NCI-H2227 treated with DMSO at 0.1 percent for 48 hours (cell line): ENCODE data around the gene ZC4H2.
A peak's percentile ranks its signal among the peaks of the same experiment; 100 is the strongest.
"Not testable (repeated sequence)": the region's sequence is repeated elsewhere in the genome, so short reads cannot be mapped to it uniquely, and the experiment has no call there.

Experiments used
- DNase-seq: peaks from one replicate; lab custom pipeline; 2025; lab: John Stamatoyannopoulos, UW

Gene ZC4H2, protein sequence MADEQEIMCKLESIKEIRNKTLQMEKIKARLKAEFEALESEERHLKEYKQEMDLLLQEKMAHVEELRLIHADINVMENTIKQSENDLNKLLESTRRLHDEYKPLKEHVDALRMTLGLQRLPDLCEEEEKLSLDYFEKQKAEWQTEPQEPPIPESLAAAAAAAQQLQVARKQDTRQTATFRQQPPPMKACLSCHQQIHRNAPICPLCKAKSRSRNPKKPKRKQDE

GRCh38 chrX:64975989-64976672 lies at the start of gene ZC4H2:
Gene ZC4H2, minus strand, starts transcription at chrX:64976450. Its CDS starts 73 bp downstream, at chrX:64976377.
- DNase-seq, result peak; percentile 84

GRCh38 chrX:65017451-65017850 lies 41.2 kb upstream of the ZC4H2 start:
- DNase-seq, result no peak

DNA sequence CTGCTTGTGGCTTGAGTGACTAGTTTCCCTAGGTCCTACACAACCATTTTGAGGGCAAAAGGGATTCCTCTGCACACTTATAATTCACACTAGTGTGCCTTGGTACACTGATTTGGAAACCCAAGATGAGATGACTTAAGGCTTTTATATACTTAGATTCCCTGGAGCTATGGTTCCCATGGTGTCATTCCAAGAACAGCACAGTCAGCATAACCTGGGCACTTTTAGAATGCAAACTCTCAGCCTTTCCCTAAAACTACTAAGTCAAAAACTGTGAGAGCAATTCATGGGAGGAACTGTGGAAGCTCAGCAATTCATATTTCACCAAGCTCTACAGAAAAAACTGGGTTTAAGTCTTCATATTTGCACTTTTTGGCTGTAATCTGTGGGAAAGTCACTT lies 38.0 kb upstream of the ZC4H2 start:
- DNase-seq, result no peak

DNA sequence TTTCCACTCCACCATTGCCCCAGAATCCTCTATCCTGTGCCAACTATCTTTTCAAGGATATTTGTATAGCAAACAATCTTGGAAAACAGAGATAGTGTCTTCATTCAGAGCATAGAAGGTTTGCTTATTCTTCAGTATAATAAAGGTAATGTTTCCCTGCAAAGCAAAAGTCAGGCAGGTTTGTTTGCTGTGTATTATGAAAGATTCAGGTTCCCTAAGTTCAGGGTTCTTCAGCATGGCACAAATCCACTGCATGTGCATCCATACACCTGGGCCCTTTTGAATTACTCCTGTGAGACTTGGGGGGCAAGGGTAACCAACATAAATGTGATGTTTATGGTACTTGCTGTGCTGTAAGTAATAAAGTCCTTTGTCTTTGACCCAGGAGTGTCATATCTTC lies 33.2 kb upstream of the ZC4H2 start:
- DNase-seq, result no peak

DNA sequence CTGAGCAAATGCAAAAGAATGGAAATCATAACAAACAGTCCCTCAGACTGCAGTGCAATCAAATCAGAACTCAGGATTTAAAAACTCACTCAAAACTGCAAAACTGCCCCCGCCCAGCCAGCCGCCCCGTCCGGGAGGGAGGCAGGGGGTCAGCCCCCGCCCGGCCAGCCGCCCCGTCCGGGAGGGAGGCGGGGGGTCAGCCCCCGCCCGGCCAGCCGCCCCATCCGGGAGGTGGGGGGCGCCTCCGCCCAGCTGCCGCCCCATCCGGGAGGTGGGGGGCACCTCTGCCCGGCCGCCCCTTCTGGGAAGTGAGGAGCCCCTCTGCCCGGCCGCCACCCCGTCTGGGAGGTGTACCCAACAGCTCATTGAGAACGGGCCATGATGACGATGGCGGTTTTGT lies 26.0 kb upstream of the ZC4H2 start:
- not testable (repeated sequence) for DNase-seq

DNA sequence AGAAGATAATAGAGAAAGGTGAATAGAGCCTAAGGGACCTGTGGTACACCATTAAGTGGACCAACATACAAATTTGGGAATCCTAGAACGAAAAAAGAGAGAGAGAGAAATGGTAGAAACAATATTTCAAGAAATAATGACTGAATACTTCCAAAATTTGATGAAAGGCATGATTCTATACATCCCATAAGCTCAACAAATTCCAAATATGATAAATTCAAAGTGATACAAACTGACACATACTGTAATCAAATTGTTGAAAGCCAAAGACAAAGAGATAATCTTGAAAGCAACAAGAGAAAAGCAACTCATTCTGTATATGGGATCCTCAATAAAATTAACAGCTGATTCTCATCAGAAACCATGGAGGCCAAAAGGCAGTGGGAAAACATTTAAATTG lies 20.6 kb upstream of the ZC4H2 start:
- DNase-seq, result no peak

DNA sequence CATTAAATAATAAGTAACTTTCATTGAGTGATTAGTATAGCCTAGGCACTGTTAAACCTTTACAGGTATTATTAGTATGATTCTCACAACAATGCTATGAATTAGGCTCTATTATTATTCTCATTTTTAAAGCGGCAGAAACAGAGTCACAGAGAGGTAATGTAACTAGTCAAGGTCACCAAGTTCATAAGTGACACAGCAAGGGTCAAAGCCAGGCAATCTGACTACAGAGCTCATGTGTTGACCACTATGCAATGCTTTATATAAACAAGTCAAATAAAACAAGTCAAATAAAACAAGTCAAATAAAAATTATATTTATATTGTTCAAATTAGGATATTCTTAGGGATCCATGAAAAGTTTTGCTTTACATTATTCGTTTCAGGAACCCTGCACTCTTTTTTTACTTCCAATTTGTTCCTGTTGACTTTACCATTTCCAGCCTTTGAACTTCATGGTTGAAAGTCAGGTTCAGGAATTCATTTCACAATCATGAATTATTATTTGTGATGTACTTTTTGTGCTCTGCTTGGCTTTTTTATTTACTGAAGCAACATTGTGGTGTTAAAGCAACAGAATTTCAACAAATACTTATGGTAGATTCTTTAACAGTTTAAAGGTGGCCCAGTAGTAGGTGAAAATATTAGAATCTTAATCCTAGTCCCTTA lies 18.0 kb upstream of the ZC4H2 start:
- DNase-seq, result no peak

DNA sequence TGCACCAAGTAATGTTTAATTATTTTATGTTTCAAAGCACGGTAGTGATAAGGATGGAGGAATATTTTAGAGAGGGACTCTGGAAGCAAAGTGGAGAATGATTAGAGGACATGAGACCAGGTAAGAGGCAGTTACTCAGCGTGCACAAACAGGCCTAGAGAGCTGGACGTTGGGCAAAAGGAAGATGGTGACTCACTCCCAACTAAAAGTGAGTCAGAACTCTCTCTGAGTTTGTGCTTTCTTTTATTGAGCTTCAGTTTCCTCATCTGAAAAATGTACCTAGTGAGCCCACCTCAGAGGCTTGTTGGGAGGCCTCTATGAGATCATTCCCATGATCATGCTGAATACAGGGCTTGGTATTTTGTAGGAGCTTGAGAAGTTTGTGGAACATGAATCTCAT lies 1.6 kb upstream of the ZC4H2 start:
- DNase-seq, result no peak

DNA sequence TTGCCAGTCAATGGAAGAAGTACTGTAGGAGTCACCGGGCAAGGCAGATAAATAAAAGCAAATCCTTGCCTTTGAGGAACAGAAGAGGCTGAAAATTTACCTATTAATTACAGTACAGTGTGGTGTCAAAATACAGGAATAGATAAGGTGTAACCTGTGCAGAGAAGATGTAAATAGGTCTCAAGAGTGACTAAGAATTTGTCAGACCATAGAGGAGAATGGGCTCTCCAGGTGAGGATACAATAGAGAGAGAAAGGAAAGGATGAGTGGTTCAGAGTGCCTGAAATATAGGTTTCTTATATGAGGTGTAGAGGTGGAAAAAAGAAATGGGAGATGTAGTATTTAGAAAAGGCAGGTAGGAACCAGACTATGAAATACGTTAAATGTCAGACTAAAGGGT lies 801 bp upstream of the ZC4H2 start:
- DNase-seq, result no peak

DNA sequence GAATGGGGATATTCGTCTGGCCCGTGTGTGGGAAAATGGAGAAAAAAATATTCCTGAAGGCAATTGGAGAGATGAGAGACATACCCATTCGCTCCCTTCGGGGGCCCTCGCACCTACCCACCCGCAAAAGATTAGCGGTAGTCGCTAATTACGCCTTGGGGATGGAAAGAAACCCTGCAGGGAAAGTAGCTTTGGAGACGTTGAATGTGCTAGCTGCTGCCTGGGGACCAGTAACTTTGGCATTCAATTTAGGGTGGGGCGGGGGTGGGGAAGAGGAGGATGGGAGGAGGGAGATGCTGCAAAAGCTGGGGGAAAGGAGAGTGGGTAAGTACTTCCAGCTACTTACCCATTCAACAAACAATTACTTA lies 407 bp upstream of the ZC4H2 start:
- no peak for DNase-seq

DNA sequence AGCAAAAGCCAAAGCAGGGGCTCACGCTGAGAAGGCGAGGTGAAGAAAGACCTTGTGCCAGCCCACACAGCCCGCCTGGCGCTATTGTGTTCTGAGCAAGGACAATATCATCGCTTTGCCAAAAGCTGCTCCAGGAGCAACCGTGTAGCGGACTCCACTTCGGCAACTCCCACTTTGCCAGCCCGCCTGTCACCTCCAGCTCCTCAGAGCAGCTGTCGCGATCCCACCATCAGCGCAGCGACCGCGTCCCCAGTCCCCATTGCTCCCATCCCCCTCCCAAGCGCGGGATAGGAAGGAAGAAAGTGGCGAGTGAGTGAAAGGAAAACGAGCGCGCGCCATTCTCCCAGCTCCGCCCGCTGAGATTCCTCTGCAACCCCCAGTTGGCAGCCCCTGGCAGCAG lies 759 bp downstream of the ZC4H2 start:
- DNase-seq, result peak; percentile 77

GRCh38 chrX:64925480-64925879 lies 50.8 kb downstream of the ZC4H2 start:
- no peak for DNase-seq

- DNase-seq, result no peak
Observed at GRCh38 chrX:64908121-64908520, 68.1 kb downstream of the ZC4H2 start.

GRCh38 chrX:64894454-64895038 lies 81.7 kb downstream of the ZC4H2 start:
- no peak for DNase-seq

DNA sequence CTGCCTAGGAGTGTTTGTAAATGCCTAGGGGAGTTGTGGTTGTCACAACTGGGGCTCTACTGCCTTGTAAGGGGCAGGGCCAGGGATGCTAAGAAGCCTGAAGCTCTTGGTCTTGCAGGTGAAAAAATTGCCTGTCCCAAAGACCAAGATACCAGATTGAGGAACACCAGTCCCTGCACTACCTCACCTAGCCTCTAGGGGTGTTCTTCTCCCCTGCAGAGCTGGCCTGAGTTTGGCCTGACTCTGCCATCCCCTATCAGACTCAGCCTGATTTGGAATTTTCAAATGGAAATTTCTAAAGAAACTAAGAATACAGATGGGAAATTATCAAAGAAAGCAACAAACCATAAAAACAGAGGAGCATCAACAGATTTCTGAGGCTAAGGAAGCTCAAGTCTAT lies 90.4 kb downstream of the ZC4H2 start:
- DNase-seq, result no peak

DNA sequence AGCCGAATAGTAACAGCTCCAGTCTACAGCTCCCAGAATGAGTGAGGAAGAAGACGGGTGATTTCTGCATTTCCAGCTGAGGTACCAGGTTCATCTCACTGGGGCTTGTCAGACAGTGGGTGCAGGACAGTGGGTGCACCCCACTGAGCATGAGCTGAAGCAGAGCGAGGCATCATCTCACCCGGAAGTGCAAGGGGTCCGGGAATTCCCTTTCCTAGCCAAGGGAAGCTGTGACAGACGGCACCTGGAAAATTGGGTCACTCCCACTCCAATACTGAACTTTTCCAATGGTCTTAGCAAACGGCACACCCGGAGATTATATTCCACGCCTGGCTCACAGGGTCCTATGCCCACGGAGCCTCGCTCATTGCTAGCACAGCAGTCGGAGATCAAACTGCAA lies 97.5 kb downstream of the ZC4H2 start:
- not testable (repeated sequence) for DNase-seq

- no peak for DNase-seq
Observed at GRCh38 chrX:64867217-64867616, 109.0 kb downstream of the ZC4H2 start.
